MCF 10A (cell line): ENCODE data around the gene CENPK. TPM values are rescaled to one million over a fixed set of nuclear protein-coding genes. Genes with fewer than 3 reads are reported as not detected.

Experiments
- BruUV-seq: library from RNA; stranded (reverse); fragments of 400-500 nt; replicated peaks from 2 replicates; lab custom pipeline; 2021; lab: Mats Ljungman, UMichigan
- CTCF ChIA-PET: fragments of 300-600 bp; sonication (Branson Sonifier 250); formaldehyde crosslinking; extraction: SDS; loops from one replicate; lab custom pipeline; 2021; ENCODE audit warnings: antibody characterized with exemption, inconsistent platforms; lab: Yijun Ruan, JAX
- POLR2A ChIA-PET: fragments of 300-600, 350-650 bp; sonication (Branson Sonifier 250); formaldehyde crosslinking; extraction: SDS; loops from one replicate; lab custom pipeline; 2020; ENCODE audit warnings: antibody characterized with exemption, inconsistent platforms; lab: Yijun Ruan, JAX
- DNase-seq: peaks from one replicate; pipeline ENCODE4 v3.0.0-alpha.2; 2018; ENCODE audit not compliant: unreplicated experiment
- H3K27ac Mint-ChIP-seq: one replicate; pipeline ENCODE4 v1.8.0; 2022; ENCODE audit warnings: mild to moderate bottlenecking, low read depth, mixed read lengths; ENCODE audit not compliant: unreplicated experiment
- H3K27me3 Mint-ChIP-seq: one replicate; pipeline ENCODE4 v1.8.0; 2022; ENCODE audit warnings: mixed read lengths; ENCODE audit not compliant: insufficient read depth, unreplicated experiment
- H3K36me3 Mint-ChIP-seq: one replicate; pipeline ENCODE4 v1.8.0; 2022; ENCODE audit warnings: mild to moderate bottlenecking, moderate library complexity, mixed read lengths; ENCODE audit not compliant: insufficient read depth, unreplicated experiment
- H3K4me1 Mint-ChIP-seq: one replicate; pipeline ENCODE4 v1.8.0; 2022; ENCODE audit warnings: mixed read lengths; ENCODE audit not compliant: insufficient read depth, unreplicated experiment
- H3K4me3 Mint-ChIP-seq: one replicate; pipeline ENCODE4 v1.8.0; 2022; ENCODE audit warnings: mild to moderate bottlenecking, moderate library complexity, mixed read lengths; ENCODE audit not compliant: unreplicated experiment
- H3K9me3 Mint-ChIP-seq: one replicate; pipeline ENCODE4 v1.8.0; 2022; ENCODE audit warnings: mixed read lengths; ENCODE audit not compliant: unreplicated experiment
- CTCF ChIP-seq: fragments of 200-600 bp; IDR thresholded peaks from one replicate; pipeline ENCODE4 v1.8.0; 2022; ENCODE audit warnings: antibody characterized with exemption, mild to moderate bottlenecking; ENCODE audit not compliant: unreplicated experiment
- intact Hi-C: fragments of 100-400 bp; cut with micrococcal nuclease; formaldehyde crosslinking; loops from 2 replicates; pipeline ENCODE4 v1.14.1; 2022
- total RNA-seq: library from RNA; stranded (reverse); gene quantifications from 2 replicates; pipeline ENCODE4 v1.2.3, GENCODE V29; 2022

The CENPK gene
- total RNA-seq, 1 experiment from 2014 or later: 15.3 TPM

DNA sequence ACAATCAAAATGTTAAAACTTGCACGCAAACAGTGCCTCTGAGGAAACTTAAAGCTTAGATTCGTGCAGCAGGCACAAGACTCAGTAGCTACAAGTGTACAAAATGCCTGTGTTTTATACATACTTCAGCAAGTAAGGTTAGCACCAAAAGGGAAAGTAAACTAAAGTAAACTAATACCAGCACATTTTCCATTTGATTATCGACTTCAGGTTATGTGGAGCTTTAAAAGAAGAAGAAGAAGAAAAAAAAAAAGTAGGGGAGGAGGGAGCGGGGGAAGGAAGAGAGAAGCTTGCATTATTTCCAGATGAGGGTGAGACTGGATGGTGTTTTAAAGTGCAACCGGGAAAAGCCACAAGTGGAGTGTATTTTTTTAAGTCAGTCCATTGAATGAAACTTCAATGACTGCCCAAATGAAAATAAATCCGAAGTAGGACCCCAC is 80.7 kb downstream of the CENPK start:
- no peaks in the 10 kb centered on the region for H3K27me3 Mint-ChIP-seq
- intact Hi-C loops: loop anchor here (5.0 kb wide), 2 partner anchors 275 to 405 kb away; no protein-coding TSS in a partner anchor
- peak overlapping the region; percentile 92 for H3K27ac Mint-ChIP-seq
- no peak overlapping the region for H3K4me3 Mint-ChIP-seq
- DNase-seq: peak; percentile 31
- ChIA-PET POLR2A (interaction anchor here (0.6 to 4.0 kb wide), 17 partner anchors 13 to 1272 kb away, joined by 3 to 26 read pairs (median 3); partner anchors contain the start of genes CENPK, PPWD1 and SREK1IP1), CTCF (interaction anchor here (0.6 to 10.1 kb wide), 28 partner anchors 11 to 846 kb away, joined by 3 to 143 read pairs (median 4); partner anchors contain the start of genes CENPK and PPWD1)
- TF ChIP-seq CTCF: no peak
- H3K9me3 Mint-ChIP-seq: no peaks in the 10 kb centered on the region
- H3K36me3 Mint-ChIP-seq: peaks cover 6% of the 10 kb centered on the region
- peaks cover 6% of the 10 kb centered on the region for H3K4me1 Mint-ChIP-seq
- TSS peak; percentile 93 for BruUV-seq

DNA sequence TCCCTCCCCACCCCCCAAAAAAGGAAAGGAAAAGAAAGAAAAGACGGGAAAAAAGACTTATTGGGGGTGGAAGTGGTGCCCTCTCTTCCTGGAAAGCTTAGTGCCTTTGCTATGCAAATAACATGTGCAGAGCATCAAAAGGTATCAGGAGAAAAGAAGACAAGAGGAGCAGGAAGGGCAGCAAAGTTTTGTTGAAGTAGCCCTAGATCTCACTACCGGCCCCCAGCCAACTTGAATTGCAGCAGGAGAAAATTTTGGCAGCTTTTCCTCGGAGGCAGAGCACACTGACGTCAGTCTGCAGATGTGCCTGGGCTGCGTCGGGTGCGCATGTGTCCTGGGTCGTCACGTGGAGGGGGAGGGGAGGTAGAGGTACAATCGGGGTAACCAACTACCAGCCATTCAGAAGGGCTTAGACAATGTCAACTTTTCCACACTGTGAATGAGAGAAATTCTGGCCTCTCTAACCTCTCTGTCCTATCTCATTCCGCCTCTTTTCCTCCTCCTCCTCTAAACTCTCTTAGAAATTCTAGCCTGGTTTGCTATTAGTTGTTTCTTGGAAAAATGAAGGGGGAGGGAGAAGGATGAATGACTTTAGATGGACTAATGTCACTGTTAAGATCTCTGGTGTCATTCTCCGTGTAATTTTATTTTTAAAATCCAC is 81.2 kb downstream of the CENPK start, which contains the start of gene ADAMTS6:
Gene ADAMTS6 (minus strand): TSS at position 286 of the 661 bp plus-strand sequence. CDS start 8,247 bp downstream, outside the sequence.
- H3K4me1 Mint-ChIP-seq: peaks cover 8% of the 10 kb centered on the region
- H3K27me3 Mint-ChIP-seq: no peaks in the 10 kb centered on the region
- intact Hi-C loops: loop anchor here (5.0 kb wide), 2 partner anchors 274 to 404 kb away; no protein-coding TSS in a partner anchor
- peak; percentile 94 for DNase-seq
- no peaks in the 10 kb centered on the region for H3K9me3 Mint-ChIP-seq
- CTCF ChIA-PET: interaction anchor here (0.6 to 10.1 kb wide), 25 partner anchors 10 to 846 kb away, joined by 3 to 143 read pairs (median 4); partner anchors contain the start of genes CENPK and PPWD1
- POLR2A ChIA-PET: interaction anchor here (0.6 to 4.0 kb wide), 16 partner anchors 11 to 1271 kb away, joined by 3 to 26 read pairs (median 4); partner anchors contain the start of genes CENPK, PPWD1 and SREK1IP1
- H3K4me3 Mint-ChIP-seq: no peak within 1 kb of the TSS
- BruUV-seq: no TSS peak
- H3K36me3 Mint-ChIP-seq: peaks cover 6% of the 10 kb centered on the region
- peak within 1 kb of the TSS; percentile 92 for H3K27ac Mint-ChIP-seq
- no peak for TF ChIP-seq CTCF

- Mint-ChIP-seq H3K27ac (peak overlapping the region; percentile 92), H3K4me3 (no peak overlapping the region), H3K9me3 (no peaks in the 10 kb centered on the region), H3K27me3 (no peaks in the 10 kb centered on the region), H3K36me3 (peaks cover 6% of the 10 kb centered on the region), H3K4me1 (peaks cover 8% of the 10 kb centered on the region)
- ChIA-PET POLR2A (interaction anchor here (0.6 to 4.0 kb wide), 13 partner anchors 10 to 1271 kb away, joined by 3 to 26 read pairs (median 3); partner anchors contain the start of genes CENPK, CWC27, PPWD1 and SREK1IP1), CTCF (interaction anchor here (0.6 to 10.1 kb wide), 7 partner anchors 45 to 697 kb away, joined by 3 to 143 read pairs (median 3); no protein-coding TSS in a partner anchor)
- intact Hi-C loops: loop anchor here (5.0 kb wide), 2 partner anchors 274 to 404 kb away; no protein-coding TSS in a partner anchor
- DNase-seq: peak; percentile 6
- TSS peak; percentile 37 for BruUV-seq
- TF ChIP-seq CTCF: no peak
Measured at GRCh38 chr5:65481171-65481581, 81.8 kb downstream of the CENPK start.
